CD4-positive, alpha-beta T cell treated with Interleukin-6 at 100 ng/mL for 8 hours (primary cell): ENCODE measurements around the gene GLIS1.

Experiments used
- DNase-seq: peaks from one replicate; pipeline ENCODE4 v3.0.0-alpha.2; 2020; ENCODE audit warnings: mixed read lengths, low spot score

Gene GLIS1

GRCh38 chr1:53717025-53717804 lies 21.7 kb downstream of the GLIS1 start:
- DNase-seq, result no peak

DNA sequence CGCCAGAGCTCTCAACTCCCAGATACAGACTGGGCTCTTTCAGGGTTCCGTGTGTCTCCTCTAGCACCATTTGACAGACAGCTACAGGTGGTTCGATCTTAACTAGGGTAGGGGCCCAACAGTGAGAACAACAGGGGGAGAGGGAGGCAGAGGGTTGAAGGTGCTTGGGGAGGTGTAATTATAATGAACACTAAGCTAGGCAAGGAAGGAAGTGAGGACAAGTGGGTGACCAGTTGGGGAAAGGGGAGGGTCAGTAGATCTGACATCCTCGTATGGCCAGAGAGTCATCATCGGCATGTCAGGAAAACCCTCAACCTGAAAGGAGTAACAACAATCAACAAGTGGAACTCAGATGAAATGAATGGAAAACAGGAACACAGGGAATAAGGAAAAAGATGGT lies 22.8 kb downstream of the GLIS1 start:
- DNase-seq, result no peak

DNA sequence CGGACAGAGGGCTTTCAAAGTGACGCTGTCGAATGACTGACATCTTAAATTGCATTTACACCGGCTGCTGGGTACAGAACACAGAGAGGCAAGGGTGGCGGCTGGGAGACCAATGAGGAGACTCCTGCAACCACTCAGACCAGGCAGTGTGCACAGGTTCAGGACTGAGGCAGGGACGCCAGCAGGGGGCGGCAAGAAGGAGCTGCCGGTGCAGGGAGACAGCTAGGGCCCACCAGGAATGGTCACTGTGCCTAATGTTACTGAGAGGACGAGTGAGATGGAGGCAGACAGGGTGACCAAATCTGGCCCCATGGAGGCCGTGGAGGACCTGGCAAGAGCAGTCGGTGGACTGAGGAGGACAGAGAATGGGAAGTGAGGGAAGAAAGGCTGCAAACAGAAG lies 23.5 kb downstream of the GLIS1 start:
- DNase-seq, result no peak

DNA sequence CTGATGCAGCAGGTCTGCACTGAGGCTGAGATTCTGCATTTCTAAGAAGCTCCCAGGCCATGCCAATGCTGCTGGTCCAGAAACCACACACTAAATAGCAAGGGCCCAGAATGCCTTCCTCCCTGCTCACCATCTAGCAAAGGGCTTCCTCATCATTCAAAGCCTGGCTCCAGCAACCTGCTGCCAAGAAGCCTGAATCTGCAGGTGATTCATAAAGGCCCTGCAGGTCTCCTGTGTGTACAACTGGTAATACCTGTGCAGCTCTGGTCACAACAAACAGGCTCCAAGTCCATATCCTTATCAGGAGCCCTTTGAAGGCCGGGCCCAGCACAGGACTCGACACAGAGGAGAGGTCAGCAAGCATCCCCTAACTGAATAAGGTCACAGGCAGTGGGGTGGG lies 26.7 kb downstream of the GLIS1 start:
- DNase-seq, result no peak

DNA sequence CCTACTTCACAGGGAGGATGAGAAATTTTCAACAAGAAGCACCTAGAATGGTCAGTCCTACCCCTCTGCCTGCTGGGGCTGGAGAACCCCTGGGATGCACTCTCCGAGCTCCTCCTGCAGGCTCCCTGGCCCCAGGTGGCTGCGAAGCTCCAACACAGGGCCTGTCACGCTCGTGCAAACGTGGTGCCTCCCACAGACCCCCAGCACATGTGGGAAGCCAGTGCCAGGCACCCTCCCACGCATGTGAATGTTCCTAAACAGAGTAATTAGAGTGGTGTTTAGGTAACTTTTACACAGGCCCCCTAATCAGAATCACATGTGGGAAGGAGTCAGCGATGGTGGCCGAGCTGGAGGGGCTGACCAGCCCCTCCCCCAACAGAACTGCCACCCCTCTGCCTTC lies 28.4 kb downstream of the GLIS1 start:
- no peak for DNase-seq

- DNase-seq, result no peak
These were observed 30.3 kb downstream of the GLIS1 start for GRCh38 chr1:53708687-53709086.

- no peak for DNase-seq
These were observed 32.6 kb downstream of the GLIS1 start for GRCh38 chr1:53706356-53706755.

DNA sequence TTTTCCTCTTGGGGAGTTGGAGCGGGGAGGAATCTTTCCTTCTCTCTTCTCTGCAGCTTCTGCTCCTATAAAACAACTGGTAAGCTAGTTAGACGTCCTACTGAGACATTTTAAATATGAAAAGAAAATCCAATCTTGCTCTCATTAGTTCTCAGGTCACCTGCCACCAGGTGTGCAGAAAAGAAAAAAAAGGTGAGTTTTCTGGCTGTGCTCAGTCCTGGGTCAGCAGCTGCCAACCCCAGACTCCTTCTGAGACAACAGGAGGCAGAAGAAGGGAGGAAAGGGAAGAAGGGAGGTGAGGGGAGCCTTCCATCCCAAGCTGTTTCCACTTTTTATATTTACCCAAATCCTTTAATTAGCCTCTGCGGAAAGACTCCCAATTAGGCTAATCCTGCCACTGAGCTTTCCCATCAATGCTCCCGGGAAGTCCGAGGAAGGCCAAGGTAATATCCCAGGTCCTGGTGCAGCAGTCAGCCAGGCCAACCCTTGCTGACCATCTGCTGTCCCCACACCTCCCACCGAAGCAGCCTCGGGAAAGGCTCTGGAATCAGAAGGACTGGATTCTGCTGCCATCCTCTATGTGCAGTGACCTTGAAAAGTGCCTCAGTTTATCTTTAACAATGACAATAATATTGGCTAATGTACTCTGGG lies 33.4 kb downstream of the GLIS1 start:
- no peak for DNase-seq

- DNase-seq, result no peak
These were observed 34.0 kb downstream of the GLIS1 start for GRCh38 chr1:53704804-53705445.

GRCh38 chr1:53704304-53704703 lies 34.7 kb downstream of the GLIS1 start:
- DNase-seq, result no peak

DNA sequence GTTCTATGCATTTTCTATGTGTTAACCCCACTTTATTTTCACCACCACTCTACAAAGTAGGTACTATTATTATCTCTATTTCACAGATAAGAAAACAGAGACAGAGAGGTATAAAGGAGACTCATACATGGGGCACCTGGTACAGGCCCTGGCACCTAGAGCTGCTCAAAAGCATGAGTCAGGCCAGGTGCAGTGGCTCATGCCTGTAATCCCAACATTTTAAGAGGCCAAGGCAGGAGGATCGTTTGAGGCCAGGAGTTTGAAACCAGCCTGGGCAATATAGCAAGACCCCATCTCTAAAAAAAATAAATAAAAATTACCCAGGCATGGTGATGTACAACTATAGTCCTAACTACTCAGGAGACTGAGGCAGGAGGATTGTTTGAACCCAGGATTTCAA lies 35.8 kb downstream of the GLIS1 start:
- DNase-seq, result no peak

DNA sequence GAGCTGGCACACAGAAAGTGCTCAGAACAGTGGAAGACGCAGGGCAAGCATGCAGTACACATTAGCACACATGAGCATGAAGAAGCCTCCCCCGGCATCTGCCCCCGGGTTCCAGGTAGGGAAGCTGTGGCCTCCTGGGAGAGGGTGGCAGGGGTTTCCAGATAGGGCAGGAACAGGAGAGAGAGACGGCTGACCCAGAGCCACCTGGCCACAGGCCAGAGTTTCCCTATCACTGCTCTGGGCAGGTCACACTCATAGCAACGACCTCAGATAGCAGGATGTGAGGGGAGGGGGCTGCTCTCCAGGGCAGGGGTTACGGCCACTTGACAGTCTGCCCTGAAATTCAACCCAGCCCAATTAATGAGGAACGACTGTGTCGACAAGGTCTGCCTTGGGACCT lies 36.6 kb downstream of the GLIS1 start:
- DNase-seq, result no peak

GRCh38 chr1:53700776-53701175 lies 38.2 kb downstream of the GLIS1 start:
- DNase-seq, result no peak

GRCh38 chr1:53699981-53700380 lies 39.0 kb downstream of the GLIS1 start:
- DNase-seq, result no peak

DNA sequence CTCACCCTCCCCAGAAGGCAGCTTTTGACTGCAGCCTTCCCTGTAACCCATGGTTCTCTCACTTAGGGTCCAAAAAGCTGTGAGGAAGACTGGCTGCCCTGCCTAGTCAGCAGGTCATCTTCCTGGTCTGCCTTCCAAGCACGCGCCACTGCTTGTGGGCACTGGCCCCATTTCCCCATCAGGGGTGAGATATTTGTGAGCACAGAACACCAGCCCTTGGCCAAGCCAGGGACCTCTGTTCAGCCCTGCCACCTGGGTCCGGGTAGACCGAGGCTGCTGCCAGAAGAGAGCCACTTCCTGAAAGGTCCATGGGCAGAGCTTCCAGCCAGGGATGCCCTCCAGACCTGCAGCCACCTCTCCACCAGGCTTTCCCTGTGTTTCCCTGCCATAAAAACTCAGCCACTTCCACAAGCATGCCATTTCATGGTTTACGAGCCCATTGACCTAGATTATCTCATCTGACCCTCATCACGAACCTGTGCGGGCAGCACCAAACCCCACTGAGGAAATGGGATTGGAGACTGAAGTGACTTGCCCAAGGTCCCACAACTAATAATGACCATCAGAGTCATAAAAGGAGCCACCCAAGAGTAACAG lies 40.5 kb downstream of the GLIS1 start:
- no peak for DNase-seq

DNA sequence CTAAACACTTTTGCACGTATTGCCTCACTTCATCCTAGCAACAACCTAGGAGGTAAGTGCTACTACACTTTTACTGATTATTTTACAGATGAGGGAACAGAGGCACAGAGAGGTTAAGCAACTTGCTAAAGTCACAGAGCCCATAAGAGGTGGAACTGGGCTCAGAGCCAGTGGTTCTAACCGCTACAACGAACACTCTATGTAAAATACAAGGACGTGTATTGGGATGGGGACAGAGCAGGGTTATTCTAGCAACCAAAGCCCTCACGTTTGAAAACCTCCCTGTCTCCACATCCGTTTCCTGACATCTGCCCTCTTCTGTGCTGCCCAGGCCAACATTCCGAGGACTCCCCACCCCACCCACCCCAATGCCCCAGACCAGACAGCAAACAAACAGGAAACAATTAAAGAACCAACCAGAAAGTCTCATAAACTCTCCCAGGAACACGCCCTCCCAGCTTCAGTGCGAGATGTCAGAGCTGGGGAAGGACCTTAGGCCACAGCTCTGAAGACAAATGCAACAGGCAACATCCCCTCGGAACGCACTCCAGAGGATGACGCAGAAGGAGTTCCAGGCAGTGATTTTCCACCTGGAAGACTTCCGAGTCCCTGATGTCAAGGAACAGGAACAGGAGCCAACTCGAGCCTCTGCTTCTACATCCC lies 41.1 kb downstream of the GLIS1 start:
- no peak for DNase-seq

DNA sequence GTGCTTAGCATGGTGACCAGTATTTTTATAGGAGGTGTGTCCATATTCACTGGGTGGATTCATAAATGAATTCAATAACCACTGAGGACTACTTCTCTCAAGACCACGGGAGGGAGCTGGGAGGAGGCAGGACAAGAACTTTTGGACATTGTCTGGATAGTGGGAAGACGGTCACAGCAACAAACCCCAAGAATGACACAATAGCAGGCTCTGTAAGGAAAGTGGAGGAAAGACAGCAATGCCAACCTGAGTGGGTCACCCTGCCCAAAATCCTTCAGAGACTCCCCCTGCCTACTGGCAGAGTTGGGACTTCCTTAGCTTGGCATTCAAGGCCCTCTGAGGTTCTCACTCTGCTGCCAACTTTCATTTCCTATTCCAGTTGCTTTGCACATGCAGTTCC lies 42.0 kb downstream of the GLIS1 start:
- DNase-seq, result no peak

GRCh38 chr1:53696571-53696970 lies 42.4 kb downstream of the GLIS1 start:
- no peak for DNase-seq

- no peak for DNase-seq
These were observed 42.9 kb downstream of the GLIS1 start for GRCh38 chr1:53696051-53696450.

GRCh38 chr1:53695116-53695515 lies 43.8 kb downstream of the GLIS1 start:
- no peak for DNase-seq

- no peak for DNase-seq
These were observed 44.3 kb downstream of the GLIS1 start for GRCh38 chr1:53694718-53695091.
